H1 (cell line): Measurements from ENCODE around the gene CAPN9.

Source experiments
- ATF3 ChIP-seq: IDR thresholded peaks from 2 replicates; pipeline ENCODE4 v1.6.1; 2011; ENCODE audit warnings: low read depth, mild to moderate bottlenecking, low read length; ENCODE audit not compliant: insufficient read depth
- CTCF ChIP-seq, 3 experiments: IDR thresholded peaks; 1 replicate in 2 of 3; 2 replicates in 1 of 3; pipeline versions ENCODE4 v1.5.1 to v1.6.1; 2011; ENCODE audit warnings: low read length in 3 of 3, mild to moderate bottlenecking in 3 of 3, inconsistent platforms in 2 of 3, low read depth in 1 of 3, moderate library complexity in 1 of 3; ENCODE audit not compliant: insufficient read depth in 1 of 3; ENCODE audit errors: control extremely low read depth in 1 of 3
- EP300 ChIP-seq, 2 experiments: IDR thresholded peaks; 1 replicate in 1 of 2; 2 replicates in 1 of 2; pipeline ENCODE4 v1.6.1; 2011 to 2012; ENCODE audit warnings: low read depth in 2 of 2, low read length in 2 of 2, mild to moderate bottlenecking in 2 of 2, borderline replicate concordance in 1 of 2, inconsistent platforms in 1 of 2, moderate library complexity in 1 of 2
- EZH2 ChIP-seq: fragments of 200-600 bp; sonication (generic); IDR thresholded peaks from 2 replicates; pipeline ENCODE4 v1.7.1; 2012; ENCODE audit warnings: low read depth, mild to moderate bottlenecking, moderate library complexity, low read length, inconsistent platforms; ENCODE audit not compliant: severe bottlenecking
- SUZ12 ChIP-seq: fragments of 200-600 bp; sonication (generic); IDR thresholded peaks from 2 replicates; pipeline ENCODE4 v1.6.1; 2012; ENCODE audit warnings: mild to moderate bottlenecking, inconsistent platforms, low read length, moderate library complexity, mixed read lengths
- TCF12 ChIP-seq: IDR thresholded peaks from 2 replicates; pipeline ENCODE4 v1.6.1; 2011; ENCODE audit warnings: low read depth, mild to moderate bottlenecking, low read length
- TF ChIP-seq, protein P1 (sequence below): IDR thresholded peaks from 2 replicates; pipeline ENCODE4 v1.6.1; 2012; ENCODE audit warnings: inconsistent platforms

DNA sequence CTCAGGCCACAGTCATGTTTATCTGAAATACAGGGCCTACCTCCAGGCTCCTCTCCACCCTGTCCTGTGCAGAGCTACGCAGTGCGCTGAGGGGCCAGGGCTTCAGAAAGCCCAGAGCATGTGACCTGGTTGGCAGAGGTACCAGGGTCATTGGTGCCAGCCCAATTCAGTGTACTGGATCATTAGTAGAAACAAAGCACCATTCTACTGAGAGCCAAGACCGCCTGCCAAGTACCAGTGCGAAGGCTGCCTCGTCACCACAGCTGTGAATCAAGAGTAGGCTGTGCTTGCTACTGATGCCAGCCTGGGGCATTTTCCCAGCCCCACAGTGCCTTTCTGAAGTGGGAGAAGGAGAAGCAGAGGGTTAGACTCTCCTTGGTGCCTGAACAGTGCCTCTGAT is 59.8 kb downstream of the CAPN9 start:
- no peak for TF ChIP-seq CTCF (IDR thresholded peaks at IDR 0.05; ENCODE audit: control extremely low read depth in 1 of 3, insufficient read depth in 1 of 3, low read depth in 1 of 3, low read length in 3 of 3)
- no peak for TF ChIP-seq ATF3
- TF ChIP-seq SUZ12: no peak
- TF ChIP-seq, protein P1, sequence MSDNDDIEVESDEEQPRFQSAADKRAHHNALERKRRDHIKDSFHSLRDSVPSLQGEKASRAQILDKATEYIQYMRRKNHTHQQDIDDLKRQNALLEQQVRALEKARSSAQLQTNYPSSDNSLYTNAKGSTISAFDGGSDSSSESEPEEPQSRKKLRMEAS: no peak
- TF ChIP-seq EZH2: no peak
- no peak for TF ChIP-seq TCF12
- TF ChIP-seq EP300 (IDR thresholded peaks at IDR 0.05; ENCODE audit: borderline replicate concordance in 1 of 2, low read depth in 2 of 2, low read length in 2 of 2): no peak
